ENCODE results near the gene TPPP2.

GRCh38 chr14:21069388-21070082 is 39.5 kb downstream of the TPPP2 start:
- no peak for TF ChIP-seq CREB5 (CRISPR knock-in tag; IDR thresholded peaks at IDR 0.05; ENCODE audit: low read depth)
- no peak for TF ChIP-seq ZNF70 (CRISPR knock-in tag; IDR thresholded peaks at IDR 0.05)
- no peak for TF ChIP-seq ZFP30 (CRISPR knock-in tag; IDR thresholded peaks at IDR 0.05)

Data from SK-N-SH treated with all-trans-retinoic acid at 6 μM for 48 hours (cell line).